Heart right ventricle (tissue), 16 donors: ENCODE measurements around the gene SHISAL1. TPM values are rescaled to one million over a fixed set of nuclear protein-coding genes. Genes with fewer than 3 reads are reported as not detected.

Experiments
- ATAC-seq, 8 donors: fragments of 200-7000 bp; cut with Tn5 transposase; one replicate each; pipeline ENCODE4 v1.9.1; 2020; ENCODE audit warnings: mild to moderate bottlenecking in 8 of 8, moderate library complexity in 8 of 8, moderate number of reproducible peaks in 1 of 8
- DNase-seq, 2 donors: peaks; one replicate each; pipeline ENCODE4 v3.0.0-alpha.2; 2020
- H3K27ac ChIP-seq, 10 donors: fragments of 200-600 bp; sonication (generic) in 2 of 10; one replicate each; pipeline versions ENCODE4 v1.5.0 to v1.8.0; 2020 to 2022; ENCODE audit warnings: mild to moderate bottlenecking in 3 of 10
- H3K27me3 ChIP-seq, 7 donors: fragments of 200-600 bp; one replicate each; pipeline ENCODE4 v1.8.0; 2021 to 2022; ENCODE audit warnings: mild to moderate bottlenecking in 2 of 7
- H3K36me3 ChIP-seq, 9 donors: fragments of 200-600 bp; sonication (generic) in 1 of 9; one replicate each; pipeline versions ENCODE4 v1.5.0 to v1.8.0; 2020 to 2022; ENCODE audit warnings: mild to moderate bottlenecking in 2 of 9
- H3K4me1 ChIP-seq, 9 donors: fragments of 200-600 bp; sonication (generic) in 1 of 9; one replicate each; pipeline versions ENCODE4 v1.5.0 to v1.8.0; 2020 to 2022; ENCODE audit warnings: mild to moderate bottlenecking in 4 of 9
- H3K4me3 ChIP-seq, 10 donors: fragments of 200-600 bp; sonication (generic) in 2 of 10; one replicate each; pipeline versions ENCODE4 v1.5.0 to v1.8.0; 2020 to 2022; ENCODE audit warnings: mild to moderate bottlenecking in 7 of 10, moderate library complexity in 2 of 10
- H3K9me3 ChIP-seq, 11 donors: fragments of 200-600 bp in 10 of 11; sonication (generic) in 2 of 11; one replicate each; pipeline versions ENCODE4 v1.5.0 to v1.8.0; 2013 to 2022; ENCODE audit warnings: mild to moderate bottlenecking in 2 of 11, control low read depth in 1 of 11, moderate library complexity in 1 of 11
- WGBS, 2 donors: extraction: QIAGEN DNeasy Blood & Tissue Kit; methylation state at CpG; one replicate each; pipeline ENCODE4 v1.1.7; 2013; ENCODE audit warnings: inconsistent platforms in 1 of 2; 5-methylcytosine and 5-hydroxymethylcytosine counted together
- intact Hi-C, 10 donors: fragments of 100-400 bp; cut with DNase I; formaldehyde crosslinking; loops; one replicate each; pipeline versions ENCODE4 v1.11.1 to v1.14.2; 2022
- polyA plus RNA-seq, 2 donors: library from polyadenylated mRNA; stranded (reverse); fragments of 200-250 nt; gene quantifications; one replicate each; pipeline ENCODE4 v1.2.3, GENCODE V29; 2013
- total RNA-seq, 10 donors: library from RNA; stranded (reverse); fragmentation: NEBNext Ultra II Directional in 3 of 10; extraction: Animal tissue kit (Norgen Biotek cat#: 25700) in 3 of 10; gene quantifications; one replicate each; pipeline versions ENCODE4 v1.2.1 to v1.2.4, GENCODE V29; 2021 to 2023
- TF ChIP-seq, protein P1 (sequence below), 9 donors: fragments of 200-600 bp; sonication (generic) in 2 of 9; IDR thresholded peaks; one replicate each; pipeline versions ENCODE4 v1.5.0 to v1.8.0; 2021 to 2022; ENCODE audit warnings: antibody characterized with exemption in 9 of 9, mild to moderate bottlenecking in 5 of 9, moderate library complexity in 1 of 9
- donor health status: Arrhythmogenic right ventricular cardiomyopathy.
- donor health status: ischemic (EF 13 %, LVEDD 7.1; RV severe dilation, severe dysfunction).
- donor health status: healthy with polysubstance abuse.
- donor health status: DM: no; HTN: yes; CAD: no.
- donor health status: DM: no; HTN: no; CAD: no.
- donor health status: ischemic (EF 25% LVEDD 6.9; RV normal size, moderate dysfunction).
- donor health status: ischemic (EF 25% LVEDD 5.7; RV mildly dilated, moderate dysfunction).
- donor health status: healthy.
- donor health status: DM: yes; HTN: yes; CAD: no.
- donor health status: Ischemic cardiomyopathy.
- donor health status: ischemic (EF 35%, LVEDD 5.7; RV mildly dilated, moderate dysfunction).
- donor health status: nonischemic (EF 11% LVEDD 7.7; RV severe dilation, severe dysfunction).
- donor health status: DM: yes; HTN: yes; CAD: no.
- donor health status: PGD.
- donor health status: ischemic (EF 29% LVEDD 5.4; RV normal size, mild dysfunction).
- donor health status: nonischemic (EF 23%, LVEDD 6.1; RV moderate dilation, normal function).

SHISAL1 gene
- total and polyA plus RNA-seq, 12 donors, result 0.15 to 1.7 (median 0.63) TPM

DNA sequence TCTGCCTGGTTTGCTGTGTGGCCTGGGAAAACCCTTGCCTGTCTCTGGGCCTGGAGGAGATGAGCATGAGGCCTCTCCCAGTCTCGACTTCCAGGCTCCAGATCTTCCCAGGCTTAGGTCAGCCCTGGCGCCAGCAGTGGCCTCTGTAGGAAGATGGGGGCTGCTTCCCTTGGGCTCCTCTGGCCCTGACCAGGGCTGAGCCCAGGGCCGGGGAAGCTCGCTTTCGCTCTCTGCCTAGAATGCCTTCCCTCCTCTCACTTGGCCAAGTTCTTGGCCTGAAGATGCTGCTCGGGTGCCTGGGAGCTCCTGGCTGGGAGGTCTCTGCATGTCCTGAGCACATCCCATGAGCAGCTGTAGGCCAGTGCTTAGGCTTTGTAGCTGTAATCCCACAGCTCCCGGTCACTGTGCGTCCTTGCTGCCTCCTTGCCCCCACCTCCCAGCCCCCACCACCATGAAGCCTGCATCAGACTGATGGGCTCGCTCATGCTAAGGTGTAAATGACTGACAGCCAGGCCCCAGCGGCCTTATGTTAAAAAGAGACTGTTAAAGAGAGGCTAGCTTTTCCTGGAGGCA, 25.5 kb downstream of the SHISAL1 start:
- Histone ChIP-seq H3K36me3 (no peaks in the 10 kb centered on the region), H3K4me3 (no peak overlapping the region), H3K27me3 (peaks cover 0 to 33% (median 11%) of the 10 kb centered on the region in 7 donors), H3K9me3 (no peaks in the 10 kb centered on the region), H3K4me1 (peaks cover 0 to 6% (median 0%) of the 10 kb centered on the region in 9 donors), H3K27ac (no peak overlapping the region)
- WGBS, 2 donors, result 69 to 72% methylated on average over 10 of the region's 10 CpGs
- intact Hi-C loops, result no loop called here
- no peak for ATAC-seq
- TF ChIP-seq, protein P1, sequence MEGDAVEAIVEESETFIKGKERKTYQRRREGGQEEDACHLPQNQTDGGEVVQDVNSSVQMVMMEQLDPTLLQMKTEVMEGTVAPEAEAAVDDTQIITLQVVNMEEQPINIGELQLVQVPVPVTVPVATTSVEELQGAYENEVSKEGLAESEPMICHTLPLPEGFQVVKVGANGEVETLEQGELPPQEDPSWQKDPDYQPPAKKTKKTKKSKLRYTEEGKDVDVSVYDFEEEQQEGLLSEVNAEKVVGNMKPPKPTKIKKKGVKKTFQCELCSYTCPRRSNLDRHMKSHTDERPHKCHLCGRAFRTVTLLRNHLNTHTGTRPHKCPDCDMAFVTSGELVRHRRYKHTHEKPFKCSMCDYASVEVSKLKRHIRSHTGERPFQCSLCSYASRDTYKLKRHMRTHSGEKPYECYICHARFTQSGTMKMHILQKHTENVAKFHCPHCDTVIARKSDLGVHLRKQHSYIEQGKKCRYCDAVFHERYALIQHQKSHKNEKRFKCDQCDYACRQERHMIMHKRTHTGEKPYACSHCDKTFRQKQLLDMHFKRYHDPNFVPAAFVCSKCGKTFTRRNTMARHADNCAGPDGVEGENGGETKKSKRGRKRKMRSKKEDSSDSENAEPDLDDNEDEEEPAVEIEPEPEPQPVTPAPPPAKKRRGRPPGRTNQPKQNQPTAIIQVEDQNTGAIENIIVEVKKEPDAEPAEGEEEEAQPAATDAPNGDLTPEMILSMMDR (IDR thresholded peaks at IDR 0.05), result no peak
- DNase-seq, result no peak

DNA sequence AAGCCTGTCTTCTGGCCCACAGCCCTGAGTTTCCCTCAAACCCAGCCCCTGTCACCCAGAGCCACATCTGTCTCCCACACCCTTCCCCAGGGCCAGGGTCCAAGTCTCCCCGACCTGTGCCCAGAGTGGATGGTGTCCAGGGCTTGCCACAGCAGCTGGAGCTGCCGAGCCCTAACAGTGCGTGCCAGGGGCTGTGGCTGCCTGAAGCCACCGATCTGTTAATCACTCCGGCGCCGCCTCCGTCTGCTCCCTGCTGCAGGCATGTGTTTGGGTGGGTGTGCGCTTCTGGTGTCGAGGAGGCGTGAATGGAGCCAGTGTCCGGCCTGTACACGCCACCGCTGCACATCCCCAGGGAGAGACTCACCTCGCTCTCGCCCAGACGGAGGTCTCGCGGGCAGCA, 26.1 kb downstream of the SHISAL1 start:
- Histone ChIP-seq H3K9me3 (no peaks in the 10 kb centered on the region), H3K36me3 (no peaks in the 10 kb centered on the region), H3K4me3 (no peak overlapping the region), H3K27me3 (peaks cover 0 to 37% (median 11%) of the 10 kb centered on the region in 7 donors), H3K27ac (no peak overlapping the region), H3K4me1 (peaks cover 0 to 4% (median 0%) of the 10 kb centered on the region in 9 donors)
- ATAC-seq, result peak in 1 of 8 donors; percentile 43
- intact Hi-C loops, result no loop called here
- TF ChIP-seq, protein P1 (IDR thresholded peaks at IDR 0.05), result no peak
- WGBS, 2 donors, result 74 to 80% methylated on average over 19 of the region's 19 CpGs
- DNase-seq, result no peak

DNA sequence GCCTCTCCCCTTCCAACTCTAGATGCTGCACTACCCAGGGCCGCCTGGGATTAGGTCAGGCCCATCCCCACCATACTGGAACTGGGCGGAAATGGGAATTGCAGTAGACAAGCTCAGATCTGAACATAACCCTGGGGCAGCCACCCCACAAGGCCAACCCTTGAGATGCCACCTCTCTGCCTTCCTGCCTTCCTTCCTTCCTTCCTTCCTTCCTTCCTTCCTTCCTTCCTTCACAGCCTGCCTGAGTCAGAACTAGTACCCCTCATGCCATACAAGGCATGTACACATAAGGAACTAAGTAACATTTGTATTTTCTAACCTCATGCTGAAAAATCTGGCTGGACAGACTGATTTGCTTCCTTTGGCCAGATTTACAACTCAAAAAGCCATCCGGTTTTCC, 28.0 kb downstream of the SHISAL1 start:
- no peak overlapping the region for H3K27ac ChIP-seq
- no peak for DNase-seq
- no peaks in the 10 kb centered on the region for H3K9me3 ChIP-seq
- H3K4me3 ChIP-seq, result no peak overlapping the region
- TF ChIP-seq, protein P1 (IDR thresholded peaks at IDR 0.05), result no peak
- intact Hi-C loops, result no loop called here
- no peaks in the 10 kb centered on the region for H3K4me1 ChIP-seq
- WGBS, 2 donors, result 78 to 86% methylated on average over 3 of the region's 3 CpGs
- H3K36me3 ChIP-seq, result no peaks in the 10 kb centered on the region
- ATAC-seq, result no peak
- H3K27me3 ChIP-seq, result peaks cover 0 to 37% (median 11%) of the 10 kb centered on the region in 7 donors

DNA sequence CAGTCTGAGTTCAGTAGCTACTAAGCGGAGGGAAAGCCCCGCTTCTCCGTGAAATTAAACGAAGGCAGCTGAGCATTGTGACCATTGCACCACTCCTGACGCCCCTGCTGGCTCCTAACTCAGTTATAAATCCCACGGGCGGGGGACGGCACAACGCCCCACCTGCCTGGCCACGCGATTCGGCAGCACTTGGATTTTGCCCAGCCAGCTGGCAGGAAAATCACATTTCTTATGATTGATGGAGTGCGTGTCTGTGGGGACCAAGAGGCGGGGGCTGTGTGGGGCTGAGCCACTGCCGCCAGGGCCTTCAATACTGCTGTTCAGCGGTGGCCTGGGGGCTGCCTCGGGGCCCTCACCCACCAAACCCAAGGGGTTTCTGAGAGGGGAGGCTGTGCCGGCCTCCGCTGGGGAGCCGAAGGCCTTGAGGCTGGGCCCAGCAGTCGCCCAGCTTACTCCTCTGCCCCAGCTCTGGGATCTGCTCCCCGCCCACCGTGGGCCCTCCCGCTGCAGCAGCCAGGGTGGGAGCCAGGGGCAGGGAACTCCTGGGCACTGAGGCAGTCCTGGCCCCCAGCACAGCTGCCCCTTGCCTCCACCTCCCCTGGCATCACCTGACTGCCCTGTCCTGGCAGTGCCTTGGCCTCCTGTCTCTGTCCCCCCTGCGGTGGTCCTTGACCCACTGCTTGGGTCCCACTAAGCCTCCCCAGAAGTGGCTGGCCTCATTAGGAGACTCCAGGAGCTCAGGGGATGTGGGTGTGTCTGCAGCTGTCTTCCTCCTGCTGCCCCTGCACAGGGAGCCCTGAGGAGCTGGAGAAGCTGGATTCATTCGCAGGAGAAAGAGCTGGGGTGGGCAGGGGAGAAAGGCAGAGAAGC, 30.7 kb downstream of the SHISAL1 start:
- no peak for ATAC-seq
- H3K36me3 ChIP-seq, result no peaks in the 10 kb centered on the region
- 70 to 77% methylated on average over 26 of the region's 26 CpGs for WGBS, 2 donors
- H3K4me1 ChIP-seq, result no peaks in the 10 kb centered on the region
- TF ChIP-seq, protein P1 (IDR thresholded peaks at IDR 0.05), result no peak
- no peak overlapping the region for H3K4me3 ChIP-seq
- intact Hi-C loops, result no loop called here
- DNase-seq, result no peak
- H3K9me3 ChIP-seq, result no peaks in the 10 kb centered on the region
- H3K27me3 ChIP-seq, result peaks cover 0 to 35% (median 11%) of the 10 kb centered on the region in 7 donors
- no peak overlapping the region for H3K27ac ChIP-seq
